HepG2 (cell line): ENCODE results near the gene MCF2L. TPM values are rescaled to one million over a fixed set of nuclear protein-coding genes. Genes with fewer than 3 reads are reported as not detected.
A peak's percentile ranks its signal among the peaks of the same experiment; 100 is the strongest.

ENCODE experiments used
- BRCA1 ChIP-seq: sonication (generic); formaldehyde crosslinking; IDR thresholded peaks from 2 replicates; pipeline ENCODE4 v1.4.0; 2020; ENCODE audit warnings: missing genetic modification reagents
- HDAC1 ChIP-seq: sonication (generic); formaldehyde crosslinking; IDR thresholded peaks from 2 replicates; pipeline ENCODE4 v1.5.1; 2020; ENCODE audit warnings: mild to moderate bottlenecking, missing genetic modification reagents
- MAX ChIP-seq: IDR thresholded peaks from 2 replicates; pipeline ENCODE4 v1.6.1; 2012; ENCODE audit warnings: inconsistent platforms
- PHB2 ChIP-seq: fragments of 450-650 bp; IDR thresholded peaks from 2 replicates; pipeline ENCODE4 v1.6.1; 2018; ENCODE audit not compliant: partially characterized antibody
- PHF20 ChIP-seq: sonication (generic); formaldehyde crosslinking; IDR thresholded peaks from 2 replicates; pipeline ENCODE4 v1.5.0; 2020; ENCODE audit warnings: mild to moderate bottlenecking, missing genetic modification reagents
- REPIN1 ChIP-seq: sonication (generic); formaldehyde crosslinking; IDR thresholded peaks from 2 replicates; pipeline ENCODE4 v1.8.0; 2022; ENCODE audit warnings: missing genetic modification reagents, low read depth, mild to moderate bottlenecking, borderline replicate concordance
- RNF2 ChIP-seq: fragments of 450-650 bp; conservative IDR thresholded peaks from 2 replicates; pipeline ENCODE4 v1.6.1; 2016; ENCODE audit warnings: low read depth
- SALL2 ChIP-seq: sonication (generic); formaldehyde crosslinking; IDR thresholded peaks from 2 replicates; pipeline ENCODE4 v1.8.1; 2023; ENCODE audit warnings: mild to moderate bottlenecking, missing genetic modification reagents, inconsistent platforms
- SATB2 ChIP-seq: sonication (generic); formaldehyde crosslinking; IDR thresholded peaks from 2 replicates; pipeline ENCODE4 v1.5.0; 2020; ENCODE audit warnings: missing genetic modification reagents
- SIN3A ChIP-seq: IDR thresholded peaks from 2 replicates; pipeline ENCODE4 v1.6.1; 2011; ENCODE audit warnings: low read depth, mild to moderate bottlenecking, control low read depth, low read length, borderline replicate concordance
- SMAD1 ChIP-seq: sonication (generic); formaldehyde crosslinking; IDR thresholded peaks from 2 replicates; pipeline ENCODE4 v1.4.0; 2020; ENCODE audit warnings: missing genetic modification reagents, low read depth, mild to moderate bottlenecking, borderline replicate concordance
- SMARCE1 ChIP-seq: fragments of 450-650 bp; IDR thresholded peaks from 2 replicates; pipeline ENCODE4 v1.6.1; 2017; ENCODE audit warnings: borderline replicate concordance
- TOE1 ChIP-seq: sonication (generic); formaldehyde crosslinking; IDR thresholded peaks from 2 replicates; pipeline ENCODE4 v1.4.0; 2020; ENCODE audit warnings: mild to moderate bottlenecking, missing genetic modification reagents
- ZBTB21 ChIP-seq: sonication (generic); formaldehyde crosslinking; IDR thresholded peaks from 2 replicates; pipeline ENCODE4 v1.4.0; 2020; ENCODE audit warnings: missing genetic modification reagents
- ZBTB26 ChIP-seq: IDR thresholded peaks from 2 replicates; pipeline ENCODE4 v1.6.1; 2016; ENCODE audit warnings: missing compliant biosample characterization, missing genetic modification reagents, borderline replicate concordance
- ZNF407 ChIP-seq: sonication (generic); formaldehyde crosslinking; IDR thresholded peaks from one replicate; pipeline ENCODE4 v1.5.1; 2020; ENCODE audit warnings: mild to moderate bottlenecking, missing genetic modification reagents; ENCODE audit errors: not compliant biosample characterization
- ZNF652 ChIP-seq: IDR thresholded peaks from 2 replicates; pipeline ENCODE4 v1.6.1; 2016; ENCODE audit warnings: low read depth, borderline replicate concordance
- ZNF776 ChIP-seq: sonication (generic); formaldehyde crosslinking; IDR thresholded peaks from 2 replicates; pipeline ENCODE4 v1.4.0; 2020; ENCODE audit warnings: mild to moderate bottlenecking, missing genetic modification reagents
- polyA plus RNA-seq, 8 experiments: library from polyadenylated mRNA; depleted of rRNA in 3 of 8; stranded (reverse) in 7 of 8; unstranded in 1 of 8; fragments of >200 nt; fragmentation: Illumina TruSeq in 4 of 8; extraction: Trizol in 4 of 8; gene quantifications; 2 replicates each; pipeline versions ENCODE4 v1.2.1 to v1.2.3, GENCODE V29; 2011 to 2016; ENCODE audit warnings: low read depth in 4 of 8, missing spikeins in 1 of 8, mixed read lengths in 1 of 8; ENCODE audit not compliant: insufficient read depth in 1 of 8
- total RNA-seq, 5 experiments: library from RNA; depleted of rRNA; stranded (reverse); fragments of >200 nt; fragmentation: Illumina TruSeq; extraction: Trizol; gene quantifications; 2 replicates each; pipeline ENCODE4 v1.2.3, GENCODE V29; 2016; ENCODE audit warnings: low read depth in 1 of 5
- TF ChIP-seq, protein P1 (sequence below): sonication (generic); formaldehyde crosslinking; IDR thresholded peaks from 2 replicates; pipeline ENCODE4 v1.5.0; 2020; ENCODE audit warnings: mild to moderate bottlenecking, low read depth, missing genetic modification reagents, borderline replicate concordance

The MCF2L gene
- total and polyA plus RNA-seq, 2 of the 13 experiments (the other 11 are each of a cell fraction or from before 2014, with no cell fraction given) = 19.4 to 28.4 TPM

- TF ChIP-seq ZNF407 (peak; percentile 41), ZBTB26 (CRISPR knock-in tag) (no peak), SMAD1 (CRISPR knock-in tag) (no peak), PHF20 (CRISPR knock-in tag) (no peak), SIN3A (peak; percentile 93), ZNF652 (CRISPR knock-in tag) (peak; percentile 45; the same call in 1 of the 2 replicates), RNF2 (no peak), MAX (peak; percentile 66; the same call in 1 of the 2 replicates), PHB2 (no peak), BRCA1 (CRISPR knock-in tag) (no peak; the same call in 1 of the 2 replicates), ZNF776 (CRISPR knock-in tag) (peak; percentile 65; the same call in 1 of the 2 replicates), SMARCE1 (no peak), ZBTB21 (CRISPR knock-in tag) (no peak), HDAC1 (CRISPR knock-in tag) (peak; percentile 96), REPIN1 (CRISPR knock-in tag) (peak; percentile 47; the same call in 1 of the 2 replicates), SALL2 (CRISPR knock-in tag) (no peak), TOE1 (CRISPR knock-in tag) (peak; percentile 82; the same call in 1 of the 2 replicates), SATB2 (CRISPR knock-in tag) (no peak)
- TF ChIP-seq, protein P1, sequence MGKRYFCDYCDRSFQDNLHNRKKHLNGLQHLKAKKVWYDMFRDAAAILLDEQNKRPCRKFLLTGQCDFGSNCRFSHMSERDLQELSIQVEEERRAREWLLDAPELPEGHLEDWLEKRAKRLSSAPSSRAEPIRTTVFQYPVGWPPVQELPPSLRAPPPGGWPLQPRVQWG (CRISPR knock-in tag) = no peak
These were observed 170.0 kb downstream of the MCF2L start (continued) for GRCh38 chr13:113138792-113139551.
